MM.1S (cell line): ENCODE results near the gene FBP2.

Experiments used
- DNase-seq: peaks from one replicate; pipeline ENCODE4 v3.0.0-alpha.2; 2015
- H2AFZ ChIP-seq: fragments of 300-600 bp; sonication (generic); 2 replicates; pipeline ENCODE4 v1.6.0; 2016; ENCODE audit warnings: antibody characterized with exemption, low read length
- H3F3A ChIP-seq: fragments of 300-600 bp; sonication (generic); 2 replicates; pipeline ENCODE4 v1.6.1; 2016; ENCODE audit warnings: mild to moderate bottlenecking, antibody characterized with exemption, low read length, moderate library complexity, mixed read lengths; ENCODE audit not compliant: insufficient read depth
- H3K27ac ChIP-seq: fragments of 300-600 bp; sonication (generic); 2 replicates; pipeline ENCODE4 v1.5.1; 2016; ENCODE audit warnings: mild to moderate bottlenecking, low read length
- H3K27me3 ChIP-seq: fragments of 300-600 bp; sonication (generic); replicated peaks from 2 replicates; pipeline ENCODE4 v1.6.0; 2016; ENCODE audit warnings: low read length; ENCODE audit not compliant: insufficient read depth
- H3K36me3 ChIP-seq: fragments of 300-600 bp; sonication (generic); replicated peaks from 2 replicates; pipeline ENCODE4 v1.6.1; 2016; ENCODE audit warnings: mild to moderate bottlenecking, low read length, mixed read lengths; ENCODE audit not compliant: insufficient read depth
- H3K4me1 ChIP-seq: fragments of 300-600 bp; sonication (generic); 2 replicates; pipeline ENCODE4 v1.6.1; 2016; ENCODE audit warnings: low read length, mixed read lengths
- H3K4me2 ChIP-seq: fragments of 300-600 bp; sonication (generic); 2 replicates; pipeline ENCODE4 v1.6.0; 2016; ENCODE audit warnings: low read depth, low read length
- H3K4me3 ChIP-seq: fragments of 300-600 bp; sonication (generic); 2 replicates; pipeline ENCODE4 v1.5.1; 2016; ENCODE audit warnings: low read length, mixed read lengths
- H3K79me2 ChIP-seq: fragments of 300-600 bp; sonication (generic); 2 replicates; pipeline ENCODE4 v1.6.1; 2016; ENCODE audit warnings: mixed run types, low read length, mixed read lengths
- H3K9ac ChIP-seq: fragments of 300-600 bp; sonication (generic); 2 replicates; pipeline ENCODE4 v1.6.1; 2016; ENCODE audit warnings: low read length, mixed read lengths
- H3K9me2 ChIP-seq: fragments of 300-600 bp; sonication (generic); replicated peaks from 2 replicates; pipeline ENCODE4 v1.6.1; 2016; ENCODE audit warnings: mild to moderate bottlenecking, low read length, mixed read lengths; ENCODE audit not compliant: insufficient read depth
- H3K9me3 ChIP-seq: fragments of 300-600 bp; sonication (generic); replicated peaks from 2 replicates; pipeline ENCODE4 v1.6.1; 2016; ENCODE audit warnings: mild to moderate bottlenecking, low read length, mixed read lengths; ENCODE audit not compliant: insufficient read depth
- H4K20me1 ChIP-seq: fragments of 300-600 bp; sonication (generic); 2 replicates; pipeline ENCODE4 v1.6.1; 2016; ENCODE audit warnings: mild to moderate bottlenecking, low read length, moderate library complexity, mixed read lengths; ENCODE audit not compliant: insufficient read depth
- CTCF ChIP-seq: fragments of 300-600 bp; sonication (generic); IDR thresholded peaks from 2 replicates; pipeline ENCODE4 v1.5.1; 2016; ENCODE audit warnings: antibody characterized with exemption, low read length, mixed read lengths
- EZH2 ChIP-seq: fragments of 300-600 bp; sonication (generic); optimal IDR thresholded peaks from 2 replicates; pipeline ENCODE3; 2017; ENCODE audit warnings: low read depth, mild to moderate bottlenecking, antibody characterized with exemption, low read length, mixed read lengths
- EZH2phosphoT487 ChIP-seq: fragments of 300-600 bp; sonication (generic); IDR thresholded peaks from 2 replicates; pipeline ENCODE4 v1.6.1; 2018; ENCODE audit warnings: antibody characterized with exemption, low read length

FBP2 gene

GRCh38 chr9:94593459-94594345 lies at the start of gene FBP2:
Gene FBP2 (minus strand): TSS chr9:94593824. CDS start chr9:94593726, 98 bp downstream.
- no peak within 1 kb of the TSS for H2AFZ ChIP-seq

GRCh38 chr9:94643176-94643575 lies 49.6 kb upstream of the FBP2 start:
- Histone ChIP-seq H3K27ac (no peak overlapping the region), H3K4me2 (no peak overlapping the region), H3K4me3 (no peak overlapping the region), H3K36me3 (no peaks in the 10 kb centered on the region), H3K9ac (no peak overlapping the region), H3F3A (no peaks in the 10 kb centered on the region), H3K9me2 (no peaks in the 10 kb centered on the region), H3K9me3 (no peaks in the 10 kb centered on the region), H2AFZ (no peak overlapping the region), H4K20me1 (no peaks in the 10 kb centered on the region), H3K79me2 (no peaks in the 10 kb centered on the region), H3K27me3 (peaks cover 33% of the 10 kb centered on the region), H3K4me1 (peaks cover 9% of the 10 kb centered on the region; the same call in 1 of the 2 replicates)
- DNase-seq = no peak
- no peak for TF ChIP-seq EZH2phosphoT487
- no peak for TF ChIP-seq EZH2
- no peak for TF ChIP-seq CTCF

More at GRCh38 chr9:94593459-94594345, at the start of gene FBP2:
- no peaks in the 10 kb centered on the region for H3K9me2 ChIP-seq
- H3K79me2 ChIP-seq = no peaks in the 10 kb centered on the region
- no peaks in the 10 kb centered on the region for H3K36me3 ChIP-seq
- no peaks in the 10 kb centered on the region for H3K27me3 ChIP-seq
- H3K9ac ChIP-seq = no peak within 1 kb of the TSS
- no peak within 1 kb of the TSS for H3K4me2 ChIP-seq
- DNase-seq = no peak
- no peaks in the 10 kb centered on the region for H4K20me1 ChIP-seq
- H3K9me3 ChIP-seq = no peaks in the 10 kb centered on the region
- no peak within 1 kb of the TSS for H3K4me3 ChIP-seq
- H3F3A ChIP-seq = no peaks in the 10 kb centered on the region
- H3K27ac ChIP-seq = no peak within 1 kb of the TSS
- no peaks in the 10 kb centered on the region for H3K4me1 ChIP-seq
- TF ChIP-seq EZH2phosphoT487 = no peak
- no peak for TF ChIP-seq CTCF
- no peak for TF ChIP-seq EZH2

- Histone ChIP-seq H3K4me2 (no peak overlapping the region), H3K4me3 (no peak overlapping the region), H3K9ac (no peak overlapping the region), H3F3A (no peaks in the 10 kb centered on the region), H3K36me3 (no peaks in the 10 kb centered on the region), H2AFZ (no peak overlapping the region), H4K20me1 (no peaks in the 10 kb centered on the region), H3K27ac (no peak overlapping the region), H3K4me1 (peaks cover 9% of the 10 kb centered on the region; the same call in 1 of the 2 replicates), H3K9me3 (no peaks in the 10 kb centered on the region), H3K79me2 (no peaks in the 10 kb centered on the region), H3K27me3 (peaks cover 39% of the 10 kb centered on the region), H3K9me2 (no peaks in the 10 kb centered on the region)
- DNase-seq = no peak
- TF ChIP-seq CTCF (no peak), EZH2phosphoT487 (no peak), EZH2 (no peak)
These were observed 48.9 kb upstream of the FBP2 start for GRCh38 chr9:94642501-94642900.
